GM19043 (cell line): ENCODE data around the gene MPO.

Experiments used
- ATAC-seq: cut with Tn5 transposase; IDR thresholded peaks from one replicate; pipeline ENCODE4 v1.9.1; 2021; ENCODE audit warnings: low read depth; ENCODE audit not compliant: unreplicated experiment

Gene MPO

GRCh38 chr17:58265902-58266875, 14.5 kb downstream of the MPO start:
- ATAC-seq = no peak

- no peak for ATAC-seq
These were observed 15.5 kb downstream of the MPO start for GRCh38 chr17:58265271-58265670.

DNA sequence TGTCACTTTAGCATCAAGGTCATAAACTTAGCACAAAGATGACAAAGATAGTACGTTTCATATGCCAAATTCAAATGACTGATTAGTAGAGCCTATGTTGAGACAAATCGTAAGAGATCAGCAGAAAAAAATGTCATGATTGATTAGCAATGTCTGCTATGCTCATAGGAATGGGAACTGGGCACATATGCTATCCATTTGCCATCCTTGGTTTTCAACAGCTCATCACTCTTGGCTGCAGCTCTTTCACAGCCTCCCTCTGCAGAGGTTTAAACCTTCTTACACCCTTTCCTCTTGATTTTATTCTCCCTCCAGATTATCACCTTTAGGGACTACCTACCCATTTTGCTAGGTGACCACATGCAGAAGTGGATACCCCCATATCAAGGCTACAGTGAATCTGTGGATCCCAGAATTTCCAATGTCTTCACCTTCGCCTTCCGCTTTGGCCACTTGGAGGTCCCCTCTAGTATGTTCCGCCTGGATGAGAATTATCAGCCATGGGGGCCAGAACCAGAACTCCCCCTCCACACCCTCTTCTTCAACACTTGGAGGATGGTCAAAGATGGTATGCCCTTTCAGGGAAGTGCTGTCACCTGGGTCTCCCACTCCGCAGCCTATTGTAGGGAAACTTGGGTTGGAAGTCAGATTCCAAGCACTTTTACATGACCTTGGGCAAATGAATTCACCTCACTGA, 16.2 kb downstream of the MPO start:
- no peak for ATAC-seq

DNA sequence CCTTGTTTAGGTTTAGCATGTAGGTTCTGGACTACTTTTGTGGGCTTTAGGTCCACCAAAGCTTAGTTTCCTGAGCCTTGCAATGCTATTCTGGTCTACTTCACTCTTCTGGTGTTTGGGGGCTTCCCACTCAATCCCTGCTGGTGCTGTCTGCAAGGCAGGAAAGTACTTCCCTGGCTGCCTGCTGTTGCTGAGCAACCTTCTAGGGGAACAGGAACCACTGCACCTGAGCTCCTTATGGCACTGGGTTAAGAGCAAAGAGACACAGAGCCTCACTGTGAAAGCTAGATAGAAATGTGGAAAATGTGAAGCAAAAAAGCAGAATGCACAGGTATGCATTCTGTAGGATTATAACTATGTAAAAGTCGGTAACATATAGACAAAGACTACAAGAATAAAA, 17.0 kb downstream of the MPO start:
- ATAC-seq = no peak

GRCh38 chr17:58262149-58262548, 18.6 kb downstream of the MPO start:
- no peak for ATAC-seq

- no peak for ATAC-seq
These were observed 25.9 kb downstream of the MPO start for GRCh38 chr17:58254803-58255202.

GRCh38 chr17:58253082-58253481, 27.7 kb downstream of the MPO start:
- ATAC-seq = no peak

DNA sequence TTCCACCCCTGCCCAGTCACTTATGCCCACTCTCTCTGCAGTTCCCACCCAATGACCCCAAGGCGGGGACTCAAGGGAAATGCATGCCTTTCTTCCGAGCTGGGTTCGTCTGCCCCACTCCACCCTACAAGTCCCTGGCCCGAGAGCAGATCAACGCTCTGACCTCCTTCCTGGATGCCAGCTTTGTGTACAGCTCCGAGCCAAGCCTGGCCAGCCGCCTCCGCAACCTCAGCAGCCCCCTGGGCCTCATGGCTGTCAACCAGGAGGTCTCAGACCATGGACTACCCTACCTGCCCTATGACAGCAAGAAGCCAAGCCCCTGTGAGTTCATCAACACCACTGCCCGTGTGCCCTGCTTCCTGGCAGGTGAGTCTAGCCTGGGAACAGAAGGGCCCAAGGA, 28.6 kb downstream of the MPO start:
- ATAC-seq = no peak

DNA sequence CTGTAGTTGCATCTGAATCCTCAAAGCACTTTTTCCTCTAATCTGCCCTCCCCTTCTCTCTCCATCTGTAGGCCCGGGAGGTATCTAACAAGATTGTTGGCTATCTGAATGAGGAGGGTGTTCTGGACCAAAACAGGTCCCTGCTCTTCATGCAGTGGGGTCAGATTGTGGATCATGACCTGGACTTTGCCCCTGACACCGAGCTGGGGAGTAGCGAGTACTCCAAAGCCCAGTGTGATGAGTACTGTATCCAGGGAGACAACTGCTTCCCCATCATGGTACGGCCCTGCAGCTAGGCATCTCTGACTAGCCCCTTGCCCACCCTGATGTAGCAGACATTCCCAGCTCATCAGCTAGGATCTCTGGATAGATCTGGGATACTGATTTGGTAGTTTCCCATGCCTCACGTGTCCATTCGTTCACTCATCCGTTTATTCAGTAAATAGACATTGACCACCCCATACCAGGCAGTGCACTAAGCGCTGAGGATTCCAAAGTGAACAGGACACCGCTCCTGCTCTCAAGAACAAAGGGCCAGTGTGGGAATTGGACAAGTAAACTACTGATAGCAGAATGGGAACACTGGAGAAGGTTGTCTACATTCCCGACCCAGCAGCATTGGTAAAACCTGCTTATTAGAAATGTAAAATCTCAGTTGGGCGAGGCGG, 30.3 kb downstream of the MPO start:
- no peak for ATAC-seq

- no peak for ATAC-seq
These were observed 31.2 kb downstream of the MPO start for GRCh38 chr17:58249270-58250133.

GRCh38 chr17:58248955-58249269, 31.8 kb downstream of the MPO start:
- no peak for ATAC-seq

- ATAC-seq = no peak
These were observed 33.0 kb downstream of the MPO start for GRCh38 chr17:58247511-58248363.

DNA sequence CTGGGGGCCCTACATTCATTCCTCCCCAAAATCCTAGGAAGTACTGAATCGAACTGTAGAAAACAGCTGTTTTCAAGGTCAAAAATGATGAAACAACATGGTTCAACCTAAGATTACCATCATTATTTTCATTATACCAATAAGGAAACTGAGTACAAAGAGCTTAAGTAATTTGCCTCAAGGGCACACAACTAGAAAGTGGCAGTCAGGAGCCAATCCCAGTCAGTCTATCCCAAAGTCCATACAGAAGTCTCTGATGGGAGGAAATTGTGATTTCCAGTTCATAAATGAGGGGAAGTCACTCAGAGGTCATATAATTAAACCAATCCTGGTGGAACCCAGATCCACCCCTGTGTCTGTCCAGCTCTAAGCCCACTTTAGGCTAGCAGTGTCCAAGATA, 34.0 kb downstream of the MPO start:
- no peak for ATAC-seq

GRCh38 chr17:58246104-58246740, 34.5 kb downstream of the MPO start:
- no peak for ATAC-seq

- ATAC-seq = no peak
These were observed 35.2 kb downstream of the MPO start for GRCh38 chr17:58245428-58246103.

DNA sequence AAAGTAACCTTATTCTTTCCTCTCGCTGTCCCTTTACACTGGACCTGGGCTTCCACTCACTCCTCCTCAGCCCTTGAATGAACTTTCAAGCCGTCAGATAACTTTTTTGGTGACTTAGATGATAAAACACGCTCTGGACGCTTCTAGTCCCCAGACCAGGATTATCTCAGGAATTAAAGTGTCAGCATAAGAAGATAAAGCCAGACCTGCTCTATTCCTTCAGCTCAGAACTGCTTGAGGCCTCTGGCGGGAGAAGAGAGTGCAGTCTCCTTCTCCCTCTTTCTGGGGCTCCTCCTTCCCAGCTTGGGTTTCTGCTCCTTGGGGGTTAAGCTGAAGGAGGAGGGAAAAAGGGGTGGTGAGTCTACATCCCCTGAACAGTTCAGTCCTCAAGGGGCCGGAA, 35.8 kb downstream of the MPO start:
- no peak for ATAC-seq

- no peak for ATAC-seq
These were observed 38.5 kb downstream of the MPO start for GRCh38 chr17:58242171-58242784.

DNA sequence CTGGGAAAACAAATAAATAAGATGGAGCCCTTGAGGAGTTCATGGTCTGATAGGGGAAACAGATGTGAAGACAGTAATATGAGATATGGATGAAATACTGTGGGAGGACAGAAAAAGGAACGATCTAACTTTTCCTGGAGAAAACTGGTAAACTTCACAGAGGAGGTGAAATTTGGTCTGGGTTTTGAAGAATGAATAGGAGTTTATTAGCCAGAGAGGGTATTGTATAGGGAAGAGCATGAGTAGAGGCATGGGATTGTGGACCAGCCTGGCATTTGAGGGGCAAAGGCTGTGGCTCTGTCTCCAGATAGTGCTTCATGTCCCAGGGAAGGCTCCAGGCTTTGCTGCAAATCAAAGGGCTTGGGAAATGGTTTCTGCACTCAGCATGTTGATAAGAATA, 40.7 kb downstream of the MPO start:
- no peak for ATAC-seq
